ENCODE measurements around the gene DEF6. TPM values are rescaled to one million over a fixed set of nuclear protein-coding genes. Genes with fewer than 3 reads are reported as not detected.

The DEF6 gene
- total RNA-seq, 2 experiments from 2014 or later: 89.9 to 90.6 TPM

- Mint-ChIP-seq H3K27me3 (ENCODE audit: low read depth) (no peaks in the 10 kb centered on the region), H3K36me3 (ENCODE audit: low read depth) (peaks cover 3% of the 10 kb centered on the region), H3K4me1 (ENCODE audit: low read depth) (peaks cover 40% of the 10 kb centered on the region), H3K9me3 (no peaks in the 10 kb centered on the region), H3K27ac (no peak overlapping the region), H3K4me3 (no peak overlapping the region)
- CTCF ChIA-PET: no interaction called here
- intact Hi-C loops (cut with micrococcal nuclease): no loop called here
- DNase-seq: no peak
Observed at GRCh38 chr6:35359744-35360348, 62.2 kb downstream of the DEF6 start.

GRCh38 chr6:35360349-35361138 is 62.9 kb downstream of the DEF6 start:
- Mint-ChIP-seq H3K4me3 (no peak overlapping the region), H3K4me1 (ENCODE audit: low read depth) (peaks cover 40% of the 10 kb centered on the region), H3K27me3 (ENCODE audit: low read depth) (no peaks in the 10 kb centered on the region), H3K9me3 (no peaks in the 10 kb centered on the region), H3K36me3 (ENCODE audit: low read depth) (peaks cover 3% of the 10 kb centered on the region), H3K27ac (no peak overlapping the region)
- intact Hi-C loops (cut with micrococcal nuclease): no loop called here
- CTCF ChIA-PET: interaction anchor here (1.4 kb wide), 1 partner anchor 12 kb away, joined by 4 read pairs; no protein-coding TSS in a partner anchor
- no peak for DNase-seq

- peaks cover 39% of the 10 kb centered on the region for H3K4me1 Mint-ChIP-seq (ENCODE audit: low read depth)
- no peak for DNase-seq
- H3K9me3 Mint-ChIP-seq: no peaks in the 10 kb centered on the region
- H3K4me3 Mint-ChIP-seq: no peak overlapping the region
- H3K36me3 Mint-ChIP-seq (ENCODE audit: low read depth): no peaks in the 10 kb centered on the region
- no peaks in the 10 kb centered on the region for H3K27me3 Mint-ChIP-seq (ENCODE audit: low read depth)
- intact Hi-C loops (cut with micrococcal nuclease): no loop called here
- no peak overlapping the region for H3K27ac Mint-ChIP-seq
- CTCF ChIA-PET: interaction anchor here (1.4 to 1.5 kb wide), 2 partner anchors 14 to 16 kb away, joined by 3 to 4 read pairs; no protein-coding TSS in a partner anchor
Observed at GRCh38 chr6:35362200-35362599, 64.6 kb downstream of the DEF6 start.

GRCh38 chr6:35363293-35363750 is 65.7 kb downstream of the DEF6 start:
- H3K27me3 Mint-ChIP-seq (ENCODE audit: low read depth): no peaks in the 10 kb centered on the region
- no peak for DNase-seq
- peak overlapping the region; percentile 1 for H3K27ac Mint-ChIP-seq
- H3K36me3 Mint-ChIP-seq (ENCODE audit: low read depth): no peaks in the 10 kb centered on the region
- CTCF ChIA-PET: interaction anchor here (0.6 to 1.5 kb wide), 2 partner anchors 18 to 91 kb away, joined by 3 read pairs; no protein-coding TSS in a partner anchor
- intact Hi-C loops (cut with micrococcal nuclease): no loop called here
- H3K4me3 Mint-ChIP-seq: no peak overlapping the region
- H3K9me3 Mint-ChIP-seq: no peaks in the 10 kb centered on the region
- H3K4me1 Mint-ChIP-seq (ENCODE audit: low read depth): peaks cover 39% of the 10 kb centered on the region

GRCh38 chr6:35365594-35366203 is 68.1 kb downstream of the DEF6 start:
- Mint-ChIP-seq H3K27me3 (ENCODE audit: low read depth) (no peaks in the 10 kb centered on the region), H3K9me3 (no peaks in the 10 kb centered on the region)
- CTCF ChIA-PET: interaction anchor here (1.5 kb wide), 1 partner anchor 68 kb away, joined by 4 read pairs; the partner anchor contains the start of gene DEF6

GRCh38 chr6:35366204-35366596 is 68.6 kb downstream of the DEF6 start:
- Mint-ChIP-seq H3K4me3 (no peak overlapping the region), H3K9me3 (no peaks in the 10 kb centered on the region), H3K27me3 (ENCODE audit: low read depth) (no peaks in the 10 kb centered on the region), H3K27ac (peak overlapping the region; percentile 43), H3K4me1 (ENCODE audit: low read depth) (peaks cover 55% of the 10 kb centered on the region), H3K36me3 (ENCODE audit: low read depth) (no peaks in the 10 kb centered on the region)
- intact Hi-C loops (cut with micrococcal nuclease): no loop called here
- CTCF ChIA-PET: interaction anchor here (1.5 kb wide), 1 partner anchor 69 kb away, joined by 4 read pairs; the partner anchor contains the start of gene DEF6
- no peak for DNase-seq

More at GRCh38 chr6:35365594-35366203, 68.1 kb downstream of the DEF6 start:
- no peaks in the 10 kb centered on the region for H3K36me3 Mint-ChIP-seq (ENCODE audit: low read depth)
- H3K4me1 Mint-ChIP-seq (ENCODE audit: low read depth): peaks cover 51% of the 10 kb centered on the region
- intact Hi-C loops (cut with micrococcal nuclease): no loop called here
- peak overlapping the region; percentile 43 for H3K27ac Mint-ChIP-seq
- H3K4me3 Mint-ChIP-seq: no peak overlapping the region
- DNase-seq: no peak

GRCh38 chr6:35367646-35368037 is 70.0 kb downstream of the DEF6 start:
- CTCF ChIA-PET: interaction anchor here (0.8 to 1.4 kb wide), 4 partner anchors 9 to 82 kb away, joined by 3 to 5 read pairs (median 4); partner anchors contain the start of gene DEF6
- Mint-ChIP-seq H3K9me3 (no peaks in the 10 kb centered on the region), H3K27ac (peak overlapping the region; percentile 16), H3K36me3 (ENCODE audit: low read depth) (no peaks in the 10 kb centered on the region), H3K4me3 (no peak overlapping the region), H3K27me3 (ENCODE audit: low read depth) (no peaks in the 10 kb centered on the region), H3K4me1 (ENCODE audit: low read depth) (peaks cover 52% of the 10 kb centered on the region)
- DNase-seq: no peak
- intact Hi-C loops (cut with micrococcal nuclease): loop anchor here (2.0 kb wide), 2 partner anchors 25 to 65 kb away; partner anchors contain the start of gene PPARD

GRCh38 chr6:35368038-35368887 is 70.6 kb downstream of the DEF6 start:
- Mint-ChIP-seq H3K36me3 (ENCODE audit: low read depth) (no peaks in the 10 kb centered on the region), H3K4me3 (no peak overlapping the region), H3K27me3 (ENCODE audit: low read depth) (no peaks in the 10 kb centered on the region), H3K9me3 (no peaks in the 10 kb centered on the region), H3K4me1 (ENCODE audit: low read depth) (peaks cover 49% of the 10 kb centered on the region), H3K27ac (peak overlapping the region; percentile 33)
- CTCF ChIA-PET: interaction anchor here (0.8 to 1.4 kb wide), 5 partner anchors 9 to 81 kb away, joined by 3 to 5 read pairs (median 3); partner anchors contain the start of gene DEF6
- peak; percentile 64 for DNase-seq
- intact Hi-C loops (cut with micrococcal nuclease): loop anchor here (2.0 kb wide), 2 partner anchors 25 to 65 kb away; partner anchors contain the start of gene PPARD

- H3K36me3 Mint-ChIP-seq (ENCODE audit: low read depth): no peaks in the 10 kb centered on the region
- no peaks in the 10 kb centered on the region for H3K9me3 Mint-ChIP-seq
- peak overlapping the region; percentile 36 for H3K4me3 Mint-ChIP-seq
- H3K27ac Mint-ChIP-seq: peak overlapping the region; percentile 85
- peaks cover 49% of the 10 kb centered on the region for H3K4me1 Mint-ChIP-seq (ENCODE audit: low read depth)
- CTCF ChIA-PET: interaction anchor here (0.7 kb wide), 1 partner anchor 247 kb away, joined by 3 read pairs; no protein-coding TSS in a partner anchor
- intact Hi-C loops (cut with micrococcal nuclease): no loop called here
- peak; percentile 54 for DNase-seq
- no peaks in the 10 kb centered on the region for H3K27me3 Mint-ChIP-seq (ENCODE audit: low read depth)
Observed at GRCh38 chr6:35370124-35370741, 72.6 kb downstream of the DEF6 start.

- peak overlapping the region; percentile 12 for H3K4me3 Mint-ChIP-seq
- DNase-seq: no peak
- intact Hi-C loops (cut with micrococcal nuclease): no loop called here
- no peaks in the 10 kb centered on the region for H3K9me3 Mint-ChIP-seq
- H3K4me1 Mint-ChIP-seq (ENCODE audit: low read depth): peaks cover 46% of the 10 kb centered on the region
- H3K36me3 Mint-ChIP-seq (ENCODE audit: low read depth): no peaks in the 10 kb centered on the region
- H3K27me3 Mint-ChIP-seq (ENCODE audit: low read depth): no peaks in the 10 kb centered on the region
- H3K27ac Mint-ChIP-seq: peak overlapping the region; percentile 85
- CTCF ChIA-PET: interaction anchor here (1.5 kb wide), 1 partner anchor 130 kb away, joined by 3 read pairs; no protein-coding TSS in a partner anchor
Observed at GRCh38 chr6:35370785-35371493, 73.3 kb downstream of the DEF6 start.
